Hematopoietic multipotent progenitor cell treated with erythropoietin and hydrocortisone succinate and interleukin-3 and kit ligand, for 17 days (in vitro differentiated cells): ENCODE data around the gene MTR.
A peak's percentile ranks its signal among the peaks of the same experiment; 100 is the strongest.

Source experiments
- DNase-seq: peaks from one replicate; pipeline ENCODE4 v3.0.0-alpha.2; 2015; ENCODE audit warnings: low spot score

Gene MTR

GRCh38 chr1:236779312-236779711 lies 15.8 kb upstream of the MTR start:
- DNase-seq: no peak

DNA sequence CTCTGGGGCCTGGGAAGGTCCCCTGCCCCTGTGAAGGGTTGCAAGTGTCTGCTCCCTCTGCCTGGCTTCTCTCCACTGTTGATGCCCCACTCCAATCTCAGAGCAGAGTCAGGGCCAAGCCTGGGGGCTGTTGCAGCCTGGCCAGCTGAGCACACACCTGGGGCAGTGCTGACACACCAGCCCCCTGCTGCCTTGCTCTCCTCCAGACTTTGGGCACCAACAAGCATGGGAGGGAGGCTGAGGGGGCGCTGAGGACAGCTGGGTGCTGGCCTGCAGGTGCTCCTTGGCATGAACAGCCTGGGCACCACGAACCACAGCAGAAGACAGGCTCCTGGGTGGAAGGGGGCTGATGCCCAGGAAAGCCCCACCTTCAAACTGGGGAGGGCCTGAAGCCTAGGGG lies 9.6 kb upstream of the MTR start:
- no peak for DNase-seq

GRCh38 chr1:236786453-236786852 lies 8.6 kb upstream of the MTR start:
- DNase-seq: no peak

GRCh38 chr1:236794585-236795034 lies 482 bp upstream of the MTR start:
- DNase-seq: no peak

- DNase-seq: peak; percentile 62
These were observed 920 bp downstream of the MTR start for GRCh38 chr1:236795757-236796667.

DNA sequence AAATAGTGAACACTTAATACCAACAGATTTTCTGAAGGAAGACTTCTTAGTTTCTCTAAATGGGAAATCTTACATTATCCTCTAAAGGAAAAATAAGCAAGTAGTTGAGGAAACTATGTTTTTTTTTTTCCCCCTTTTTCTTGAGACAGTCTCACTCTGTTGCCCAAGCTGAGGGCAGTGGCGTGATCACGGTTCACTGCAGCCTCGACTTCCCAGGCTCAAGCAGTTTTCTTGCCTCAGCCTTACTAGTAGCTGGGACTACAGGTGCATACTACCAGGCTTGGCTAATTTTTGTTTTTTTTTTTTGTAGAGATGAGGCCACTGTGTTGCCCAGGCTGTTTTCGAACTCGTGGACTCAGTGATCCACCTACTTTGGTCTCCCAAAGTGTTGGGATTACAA lies 3.9 kb downstream of the MTR start:
- no peak for DNase-seq

- no peak for DNase-seq
These were observed 5.0 kb downstream of the MTR start for GRCh38 chr1:236800002-236800620.

GRCh38 chr1:236800623-236801022 lies 5.5 kb downstream of the MTR start:
- DNase-seq: no peak

DNA sequence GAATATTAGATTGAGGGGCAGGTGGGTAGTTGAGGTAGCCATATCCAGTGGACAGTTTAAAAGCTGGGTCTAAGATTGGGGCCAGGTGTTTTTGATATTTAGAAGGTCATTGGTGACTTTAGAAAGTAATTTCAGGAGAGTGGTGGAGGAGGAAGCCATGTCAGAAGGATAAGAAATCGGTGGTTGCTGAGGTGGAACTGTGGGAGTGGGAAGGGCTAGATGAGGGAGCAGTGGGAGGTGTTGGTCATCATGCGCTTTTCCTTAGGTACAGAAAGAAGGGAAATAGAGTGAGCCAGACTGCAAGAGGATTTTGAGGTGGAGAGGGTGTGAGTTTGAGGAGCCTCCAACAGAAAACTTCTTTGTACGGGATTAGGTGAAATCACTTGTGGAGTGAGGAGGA lies 7.2 kb downstream of the MTR start:
- no peak for DNase-seq

DNA sequence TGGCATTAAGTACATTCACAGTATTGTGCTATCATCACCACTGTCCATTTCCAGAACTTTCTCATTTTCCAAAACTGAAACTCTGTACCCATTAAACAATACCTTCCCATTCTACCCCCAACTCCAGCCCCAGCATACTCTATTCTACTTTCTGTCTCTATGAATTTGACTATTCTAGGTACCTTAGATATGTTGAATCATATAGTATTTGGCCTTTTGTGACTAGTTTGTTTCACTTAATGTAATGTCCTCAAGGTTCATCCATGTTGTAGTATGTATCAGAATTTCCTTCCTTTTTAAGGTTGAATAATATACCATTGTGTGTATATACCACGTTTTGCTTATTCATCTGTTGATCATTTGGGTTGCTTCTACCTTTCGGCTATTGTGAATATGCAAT lies 11.5 kb downstream of the MTR start:
- DNase-seq: no peak

- DNase-seq: no peak
These were observed 12.9 kb downstream of the MTR start for GRCh38 chr1:236808005-236808404.

- no peak for DNase-seq
These were observed 13.6 kb downstream of the MTR start for GRCh38 chr1:236808564-236809130.

- no peak for DNase-seq
These were observed 14.1 kb downstream of the MTR start for GRCh38 chr1:236809148-236809547.

DNA sequence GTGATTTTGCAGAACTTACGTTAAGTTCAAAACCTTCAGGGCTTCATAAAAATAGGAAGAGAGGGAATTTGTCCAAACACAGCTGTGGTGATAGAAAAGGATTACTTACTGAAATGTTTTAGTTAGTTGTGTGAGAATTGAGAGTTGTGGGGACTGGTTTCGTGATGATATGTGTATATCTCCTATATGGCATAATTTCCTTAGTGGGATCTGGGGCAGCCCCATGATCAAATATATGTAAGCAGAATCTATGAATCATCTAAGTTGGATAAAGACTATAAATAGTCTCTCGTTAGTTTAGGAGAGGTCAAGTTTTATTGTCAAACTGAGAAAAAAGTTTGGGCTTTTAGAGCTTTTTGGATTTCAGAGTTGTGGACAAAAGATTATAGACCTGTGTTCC lies 14.9 kb downstream of the MTR start:
- DNase-seq: no peak

DNA sequence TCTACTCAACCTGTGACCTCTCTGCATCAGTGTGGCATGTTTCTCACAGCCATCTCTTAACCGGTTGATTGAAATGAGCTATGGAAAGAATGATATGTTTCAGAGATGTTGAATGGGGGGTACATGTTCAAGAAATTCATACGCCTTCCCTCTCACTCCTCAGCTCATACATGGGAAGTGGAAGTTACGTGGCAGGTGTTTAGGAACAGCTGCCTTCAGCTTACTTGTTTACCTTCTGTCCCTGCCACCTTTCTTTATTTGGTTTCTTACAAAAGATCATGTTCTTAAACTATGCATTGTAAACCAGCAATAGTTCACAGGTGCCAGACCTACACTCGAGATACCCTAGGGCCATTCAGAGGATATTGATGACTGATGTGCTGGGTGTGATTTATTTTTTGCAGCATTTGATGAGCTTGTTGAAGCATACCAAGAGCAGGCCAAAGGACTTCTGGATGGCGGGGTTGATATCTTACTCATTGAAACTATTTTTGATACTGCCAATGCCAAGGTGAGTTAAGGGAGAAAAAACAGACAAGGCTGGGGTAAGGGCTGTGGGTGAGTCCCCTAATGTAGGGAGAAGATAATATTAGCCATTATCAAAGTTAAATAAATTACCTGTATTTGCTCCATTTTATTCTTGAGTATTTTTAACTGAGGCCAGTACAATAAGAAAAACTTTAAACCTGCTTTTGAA lies 17.4 kb downstream of the MTR start:
- DNase-seq: no peak

- no peak for DNase-seq
These were observed 20.8 kb downstream of the MTR start for GRCh38 chr1:236815941-236816340.

GRCh38 chr1:236819856-236820255 lies 24.8 kb downstream of the MTR start:
- no peak for DNase-seq

- no peak for DNase-seq
These were observed 26.1 kb downstream of the MTR start for GRCh38 chr1:236821091-236821627.

GRCh38 chr1:236823559-236823958 lies 28.5 kb downstream of the MTR start:
- no peak for DNase-seq

DNA sequence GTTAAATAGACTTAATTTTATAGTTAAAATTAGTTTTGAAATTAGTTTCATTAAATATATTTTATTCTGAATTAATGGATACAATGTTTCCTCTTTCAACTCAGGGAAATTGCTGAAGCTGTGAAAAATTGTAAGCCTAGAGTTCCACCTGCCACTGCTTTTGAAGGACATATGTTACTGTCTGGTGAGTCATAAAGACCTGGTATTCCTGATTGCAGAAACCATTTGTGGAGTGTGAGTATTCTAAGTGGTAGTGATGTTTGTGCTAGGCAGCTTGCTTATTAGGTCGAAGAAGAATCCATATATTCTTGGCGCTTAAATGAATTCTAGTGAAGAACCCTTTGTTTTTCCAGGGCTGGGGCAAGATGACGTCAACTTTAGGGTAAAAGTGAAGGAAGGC lies 34.0 kb downstream of the MTR start:
- no peak for DNase-seq

DNA sequence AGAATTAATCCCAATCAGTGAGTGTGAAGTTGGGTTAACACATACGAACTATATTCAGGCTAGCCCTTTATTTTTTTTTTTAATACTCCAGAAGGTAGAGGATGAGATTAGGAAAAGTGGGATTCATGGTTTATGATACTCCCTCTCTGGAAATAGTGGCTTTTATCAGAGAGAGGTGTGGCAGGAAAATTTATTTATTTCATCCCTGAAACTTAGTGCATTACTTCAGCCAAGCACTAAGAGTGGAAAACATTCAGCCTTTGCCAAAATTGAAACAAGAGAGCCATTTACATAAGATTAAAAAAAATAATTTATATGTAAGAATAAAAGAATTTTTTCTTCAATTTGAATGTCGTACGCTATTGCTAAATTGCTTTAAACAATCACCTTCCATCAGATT lies 35.0 kb downstream of the MTR start:
- DNase-seq: no peak

GRCh38 chr1:236830560-236830959 lies 35.5 kb downstream of the MTR start:
- DNase-seq: no peak
